ENCODE data around the gene TAF11L2.

- TF ChIP-seq, protein P1, sequence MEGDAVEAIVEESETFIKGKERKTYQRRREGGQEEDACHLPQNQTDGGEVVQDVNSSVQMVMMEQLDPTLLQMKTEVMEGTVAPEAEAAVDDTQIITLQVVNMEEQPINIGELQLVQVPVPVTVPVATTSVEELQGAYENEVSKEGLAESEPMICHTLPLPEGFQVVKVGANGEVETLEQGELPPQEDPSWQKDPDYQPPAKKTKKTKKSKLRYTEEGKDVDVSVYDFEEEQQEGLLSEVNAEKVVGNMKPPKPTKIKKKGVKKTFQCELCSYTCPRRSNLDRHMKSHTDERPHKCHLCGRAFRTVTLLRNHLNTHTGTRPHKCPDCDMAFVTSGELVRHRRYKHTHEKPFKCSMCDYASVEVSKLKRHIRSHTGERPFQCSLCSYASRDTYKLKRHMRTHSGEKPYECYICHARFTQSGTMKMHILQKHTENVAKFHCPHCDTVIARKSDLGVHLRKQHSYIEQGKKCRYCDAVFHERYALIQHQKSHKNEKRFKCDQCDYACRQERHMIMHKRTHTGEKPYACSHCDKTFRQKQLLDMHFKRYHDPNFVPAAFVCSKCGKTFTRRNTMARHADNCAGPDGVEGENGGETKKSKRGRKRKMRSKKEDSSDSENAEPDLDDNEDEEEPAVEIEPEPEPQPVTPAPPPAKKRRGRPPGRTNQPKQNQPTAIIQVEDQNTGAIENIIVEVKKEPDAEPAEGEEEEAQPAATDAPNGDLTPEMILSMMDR (IDR thresholded peaks at IDR 0.05) = no peak
- no peak for TF ChIP-seq POLR2A (IDR thresholded peaks at IDR 0.05; ENCODE audit: low read depth)
- no peak for TF ChIP-seq POLR2AphosphoS5 (IDR thresholded peaks at IDR 0.05)
Observed at GRCh38 chr5:17470064-17470463, 28.0 kb upstream of the TAF11L2 start.
